ENCODE measurements around the gene FBXO45. TPM values are rescaled to one million over a fixed set of nuclear protein-coding genes. Genes with fewer than 3 reads are reported as not detected.

Gene FBXO45
- total RNA-seq, 1 donor from 2014 or later: 6.6 TPM

GRCh38 chr3:196537319-196537984 lies 31.0 kb upstream of the FBXO45 start:
- intact Hi-C loops (cut with DNase I): no loop called here
- no peak for DNase-seq (ENCODE audit: extremely low spot score in 2 of 2)
- Histone ChIP-seq H3K27me3 (no peaks in the 10 kb centered on the region), H3K36me3 (no peaks in the 10 kb centered on the region), H3K4me3 (no peak overlapping the region), H3K27ac (no peak overlapping the region), H3K9me3 (no peaks in the 10 kb centered on the region), H3K4me1 (no peaks in the 10 kb centered on the region)
- no peak for TF ChIP-seq POLR2A (IDR thresholded peaks at IDR 0.05)
- peak in 1 of 2 donors; percentile 31 for TF ChIP-seq POLR2AphosphoS5 (IDR thresholded peaks at IDR 0.05; ENCODE audit: insufficient read depth in 1 of 2, low read depth in 1 of 2)
- peak; percentile 33 to 62 (median 41) for TF ChIP-seq CTCF (IDR thresholded peaks at IDR 0.05)

- intact Hi-C loops (cut with DNase I): loop anchor here (10.0 kb wide), 1 partner anchor 763 kb away; no protein-coding TSS in a partner anchor
- DNase-seq (ENCODE audit: extremely low spot score in 2 of 2): no peak
- Histone ChIP-seq H3K4me1 (no peaks in the 10 kb centered on the region), H3K27ac (no peak overlapping the region), H3K9me3 (no peaks in the 10 kb centered on the region), H3K4me3 (no peak overlapping the region), H3K27me3 (no peaks in the 10 kb centered on the region), H3K36me3 (no peaks in the 10 kb centered on the region)
- TF ChIP-seq POLR2A (IDR thresholded peaks at IDR 0.05): no peak
- no peak for TF ChIP-seq CTCF (IDR thresholded peaks at IDR 0.05)
- TF ChIP-seq POLR2AphosphoS5 (IDR thresholded peaks at IDR 0.05; ENCODE audit: insufficient read depth in 1 of 2, low read depth in 1 of 2): no peak
Measured at GRCh38 chr3:196541684-196542445, 26.6 kb upstream of the FBXO45 start.

GRCh38 chr3:196544491-196544992 lies 23.9 kb upstream of the FBXO45 start:
- no peaks in the 10 kb centered on the region for H3K27me3 ChIP-seq
- TF ChIP-seq CTCF (IDR thresholded peaks at IDR 0.05) (no peak), POLR2A (IDR thresholded peaks at IDR 0.05) (no peak), POLR2AphosphoS5 (IDR thresholded peaks at IDR 0.05; ENCODE audit: insufficient read depth in 1 of 2, low read depth in 1 of 2) (no peak)
- no peaks in the 10 kb centered on the region for H3K4me1 ChIP-seq
- no peaks in the 10 kb centered on the region for H3K9me3 ChIP-seq
- intact Hi-C loops (cut with DNase I): loop anchor here (10.0 kb wide), 1 partner anchor 760 kb away; no protein-coding TSS in a partner anchor
- no peak overlapping the region for H3K27ac ChIP-seq
- no peaks in the 10 kb centered on the region for H3K36me3 ChIP-seq
- no peak for DNase-seq (ENCODE audit: extremely low spot score in 2 of 2)
- no peak overlapping the region for H3K4me3 ChIP-seq

- H3K27me3 ChIP-seq: no peaks in the 10 kb centered on the region
- no peaks in the 10 kb centered on the region for H3K9me3 ChIP-seq
- no peak for DNase-seq (ENCODE audit: extremely low spot score in 2 of 2)
- no peak overlapping the region for H3K27ac ChIP-seq
- H3K4me3 ChIP-seq: no peak overlapping the region
- no peak for TF ChIP-seq POLR2A (IDR thresholded peaks at IDR 0.05)
- TF ChIP-seq POLR2AphosphoS5 (IDR thresholded peaks at IDR 0.05; ENCODE audit: insufficient read depth in 1 of 2, low read depth in 1 of 2): no peak
- no peak for TF ChIP-seq CTCF (IDR thresholded peaks at IDR 0.05)
- H3K36me3 ChIP-seq: no peaks in the 10 kb centered on the region
- no peaks in the 10 kb centered on the region for H3K4me1 ChIP-seq
- intact Hi-C loops (cut with DNase I): loop anchor here (10.0 kb wide), 1 partner anchor 758 kb away; no protein-coding TSS in a partner anchor
Measured at GRCh38 chr3:196546537-196546936, 21.9 kb upstream of the FBXO45 start.
